GM04503 (cell line): ENCODE measurements around the gene FRY.
A peak's percentile ranks its signal among the peaks of the same experiment; 100 is the strongest.

Source experiments
- DNase-seq: peaks from one replicate; pipeline ENCODE4 v3.0.0-alpha.2; 2012; ENCODE audit warnings: low read depth

Gene FRY

GRCh38 chr13:32222046-32222676 lies 190.6 kb downstream of the FRY start:
- DNase-seq, result no peak

- DNase-seq, result no peak
Measured at GRCh38 chr13:32224916-32225315, 193.3 kb downstream of the FRY start.

GRCh38 chr13:32225481-32225931 lies 193.9 kb downstream of the FRY start:
- DNase-seq, result peak; percentile 76

- no peak for DNase-seq
Measured at GRCh38 chr13:32228330-32229041, 196.9 kb downstream of the FRY start.

GRCh38 chr13:32229443-32229842 lies 197.9 kb downstream of the FRY start:
- no peak for DNase-seq

GRCh38 chr13:32232263-32232662 lies 200.7 kb downstream of the FRY start:
- no peak for DNase-seq

GRCh38 chr13:32233062-32233461 lies 201.5 kb downstream of the FRY start:
- DNase-seq, result no peak

GRCh38 chr13:32234914-32235313 lies 203.3 kb downstream of the FRY start:
- no peak for DNase-seq

GRCh38 chr13:32237681-32238080 lies 206.1 kb downstream of the FRY start:
- DNase-seq, result no peak

- DNase-seq, result no peak
Measured at GRCh38 chr13:32243695-32244094, 212.1 kb downstream of the FRY start.

GRCh38 chr13:32245555-32245954 lies 214.0 kb downstream of the FRY start:
- no peak for DNase-seq

- DNase-seq, result no peak
Measured at GRCh38 chr13:32246468-32246867, 214.9 kb downstream of the FRY start.

GRCh38 chr13:32247887-32248286 lies 216.3 kb downstream of the FRY start:
- no peak for DNase-seq

- no peak for DNase-seq
Measured at GRCh38 chr13:32248801-32249200, 217.2 kb downstream of the FRY start.

- no peak for DNase-seq
Measured at GRCh38 chr13:32252812-32253438, 221.4 kb downstream of the FRY start.

- DNase-seq, result no peak
Measured at GRCh38 chr13:32253911-32254399, 222.4 kb downstream of the FRY start.

- no peak for DNase-seq
Measured at GRCh38 chr13:32254416-32254815, 222.8 kb downstream of the FRY start.

- DNase-seq, result no peak
Measured at GRCh38 chr13:32254916-32255723, 223.5 kb downstream of the FRY start.

GRCh38 chr13:32255724-32256109 lies 224.1 kb downstream of the FRY start:
- no peak for DNase-seq

- no peak for DNase-seq
Measured at GRCh38 chr13:32256243-32256642, 224.7 kb downstream of the FRY start.

GRCh38 chr13:32257649-32258048 lies 226.1 kb downstream of the FRY start:
- no peak for DNase-seq

- no peak for DNase-seq
Measured at GRCh38 chr13:32259116-32259515, 227.5 kb downstream of the FRY start.
